PFSK-1 (cell line): Measurements from ENCODE around the gene ZNF415.

ENCODE experiments used
- FOXP2 ChIP-seq: optimal IDR thresholded peaks from 2 replicates; pipeline ENCODE3; 2011; ENCODE audit warnings: borderline replicate concordance, control low read depth, inconsistent platforms; ENCODE audit not compliant: insufficient read depth; ENCODE audit errors: extremely low read length, extremely low read depth
- POLR2AphosphoS5 ChIP-seq: IDR thresholded peaks from 2 replicates; pipeline ENCODE4 v1.6.1; 2012; ENCODE audit warnings: low read depth, mild to moderate bottlenecking, control low read depth, low read length, moderate library complexity
- SIN3A ChIP-seq: IDR thresholded peaks from 2 replicates; pipeline ENCODE4 v1.6.1; 2012; ENCODE audit warnings: mild to moderate bottlenecking, low read length, moderate library complexity, borderline replicate concordance; ENCODE audit not compliant: insufficient read depth
- TAF1 ChIP-seq: IDR thresholded peaks from 2 replicates; pipeline ENCODE4 v1.6.1; 2012; ENCODE audit warnings: low read length, control low read depth, borderline replicate concordance; ENCODE audit not compliant: insufficient read depth
- TF ChIP-seq, protein P1 (sequence below), 2 experiments: IDR thresholded peaks; 2 replicates each; pipeline versions ENCODE4 v1.6.1 to v1.8.0; 2011 to 2012; ENCODE audit warnings: low read depth in 2 of 2, low read length in 2 of 2, control low read depth in 1 of 2, inconsistent platforms in 1 of 2, mild to moderate bottlenecking in 1 of 2, moderate library complexity in 1 of 2; ENCODE audit not compliant: insufficient read depth in 1 of 2

ZNF415 gene

DNA sequence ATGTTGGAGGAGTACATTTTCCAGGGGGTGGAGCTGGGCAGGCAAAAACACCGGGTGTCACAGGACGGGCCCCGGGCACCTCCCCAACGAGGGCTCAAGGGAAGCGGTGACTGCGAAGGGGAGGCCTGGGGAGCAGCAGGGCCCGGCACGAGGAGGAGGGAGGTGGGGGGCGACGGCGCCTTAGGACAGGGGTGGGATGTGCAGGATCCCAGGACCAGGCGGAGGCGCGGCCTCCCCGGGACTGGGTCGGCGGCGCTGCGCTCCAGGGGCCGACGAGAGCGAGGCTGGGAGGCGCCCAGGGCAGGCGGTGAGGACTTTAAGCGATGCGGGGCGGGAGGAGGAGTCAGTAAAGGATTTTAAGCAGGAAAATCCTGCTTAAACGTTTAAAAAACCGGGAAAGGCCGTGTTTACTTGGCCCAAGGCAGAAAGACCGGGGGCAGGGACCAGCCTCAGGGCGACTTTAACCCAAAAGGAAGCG, 29.9 kb downstream of the ZNF415 start:
- TF ChIP-seq POLR2AphosphoS5, result no peak
- no peak for TF ChIP-seq SIN3A
- TF ChIP-seq FOXP2, result no peak
- no peak for TF ChIP-seq TAF1
- TF ChIP-seq, protein P1, sequence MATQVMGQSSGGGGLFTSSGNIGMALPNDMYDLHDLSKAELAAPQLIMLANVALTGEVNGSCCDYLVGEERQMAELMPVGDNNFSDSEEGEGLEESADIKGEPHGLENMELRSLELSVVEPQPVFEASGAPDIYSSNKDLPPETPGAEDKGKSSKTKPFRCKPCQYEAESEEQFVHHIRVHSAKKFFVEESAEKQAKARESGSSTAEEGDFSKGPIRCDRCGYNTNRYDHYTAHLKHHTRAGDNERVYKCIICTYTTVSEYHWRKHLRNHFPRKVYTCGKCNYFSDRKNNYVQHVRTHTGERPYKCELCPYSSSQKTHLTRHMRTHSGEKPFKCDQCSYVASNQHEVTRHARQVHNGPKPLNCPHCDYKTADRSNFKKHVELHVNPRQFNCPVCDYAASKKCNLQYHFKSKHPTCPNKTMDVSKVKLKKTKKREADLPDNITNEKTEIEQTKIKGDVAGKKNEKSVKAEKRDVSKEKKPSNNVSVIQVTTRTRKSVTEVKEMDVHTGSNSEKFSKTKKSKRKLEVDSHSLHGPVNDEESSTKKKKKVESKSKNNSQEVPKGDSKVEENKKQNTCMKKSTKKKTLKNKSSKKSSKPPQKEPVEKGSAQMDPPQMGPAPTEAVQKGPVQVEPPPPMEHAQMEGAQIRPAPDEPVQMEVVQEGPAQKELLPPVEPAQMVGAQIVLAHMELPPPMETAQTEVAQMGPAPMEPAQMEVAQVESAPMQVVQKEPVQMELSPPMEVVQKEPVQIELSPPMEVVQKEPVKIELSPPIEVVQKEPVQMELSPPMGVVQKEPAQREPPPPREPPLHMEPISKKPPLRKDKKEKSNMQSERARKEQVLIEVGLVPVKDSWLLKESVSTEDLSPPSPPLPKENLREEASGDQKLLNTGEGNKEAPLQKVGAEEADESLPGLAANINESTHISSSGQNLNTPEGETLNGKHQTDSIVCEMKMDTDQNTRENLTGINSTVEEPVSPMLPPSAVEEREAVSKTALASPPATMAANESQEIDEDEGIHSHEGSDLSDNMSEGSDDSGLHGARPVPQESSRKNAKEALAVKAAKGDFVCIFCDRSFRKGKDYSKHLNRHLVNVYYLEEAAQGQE (IDR thresholded peaks at IDR 0.05; ENCODE audit: insufficient read depth in 1 of 2, low read depth in 2 of 2, low read length in 2 of 2), result no peak

DNA sequence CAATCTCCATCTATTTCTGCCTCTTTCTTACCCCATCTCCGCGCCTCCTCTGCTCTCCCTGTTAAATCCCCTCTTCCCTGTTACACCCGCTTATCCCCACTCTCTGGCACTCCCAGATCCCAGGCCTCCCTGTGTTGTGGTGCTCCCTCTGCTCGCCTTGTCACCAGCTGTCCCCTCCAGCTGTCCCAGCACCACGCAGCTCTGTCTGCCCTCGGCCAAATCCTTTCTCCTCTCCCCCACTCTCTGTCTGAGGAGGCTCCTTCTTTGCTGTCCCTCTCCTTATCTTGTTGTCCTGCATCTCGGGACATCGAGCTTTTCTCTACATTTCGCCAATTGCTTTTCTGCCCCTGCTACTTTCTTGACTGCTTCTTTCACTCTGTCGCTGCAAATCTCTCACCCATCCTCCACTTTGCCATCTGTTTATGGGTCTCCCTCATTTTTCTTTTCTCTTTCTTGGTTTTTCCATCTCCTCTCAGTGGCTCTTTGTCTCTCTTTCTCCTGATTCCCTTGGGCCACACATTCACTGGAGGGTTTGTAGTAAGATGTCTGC, 30.4 kb downstream of the ZNF415 start:
- TF ChIP-seq SIN3A (no peak), POLR2AphosphoS5 (no peak), TAF1 (no peak), FOXP2 (no peak)
- TF ChIP-seq, protein P1 (IDR thresholded peaks at IDR 0.05; ENCODE audit: insufficient read depth in 1 of 2, low read depth in 2 of 2, low read length in 2 of 2), result no peak

DNA sequence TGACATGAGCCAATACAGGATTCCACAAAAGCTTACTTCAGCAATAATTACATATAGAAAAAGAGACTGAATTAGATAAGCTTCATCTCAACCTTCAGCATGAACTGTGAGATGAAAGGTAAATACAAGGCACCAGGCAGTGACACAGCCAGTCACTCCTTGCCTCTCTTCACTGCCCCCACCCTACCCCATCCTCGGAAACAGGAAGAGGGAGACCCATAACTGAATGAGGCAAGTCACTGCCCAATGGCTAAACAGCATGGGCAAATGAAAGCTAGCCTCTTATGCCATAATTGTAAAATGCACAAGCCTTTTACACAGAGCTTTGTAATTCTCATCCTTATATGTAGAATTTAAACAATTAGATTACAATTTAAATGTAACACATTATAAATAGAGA, 31.2 kb downstream of the ZNF415 start:
- no peak for TF ChIP-seq TAF1
- no peak for TF ChIP-seq FOXP2
- TF ChIP-seq, protein P1 (IDR thresholded peaks at IDR 0.05; ENCODE audit: insufficient read depth in 1 of 2, low read depth in 2 of 2, low read length in 2 of 2), result no peak
- TF ChIP-seq SIN3A, result no peak
- TF ChIP-seq POLR2AphosphoS5, result no peak

DNA sequence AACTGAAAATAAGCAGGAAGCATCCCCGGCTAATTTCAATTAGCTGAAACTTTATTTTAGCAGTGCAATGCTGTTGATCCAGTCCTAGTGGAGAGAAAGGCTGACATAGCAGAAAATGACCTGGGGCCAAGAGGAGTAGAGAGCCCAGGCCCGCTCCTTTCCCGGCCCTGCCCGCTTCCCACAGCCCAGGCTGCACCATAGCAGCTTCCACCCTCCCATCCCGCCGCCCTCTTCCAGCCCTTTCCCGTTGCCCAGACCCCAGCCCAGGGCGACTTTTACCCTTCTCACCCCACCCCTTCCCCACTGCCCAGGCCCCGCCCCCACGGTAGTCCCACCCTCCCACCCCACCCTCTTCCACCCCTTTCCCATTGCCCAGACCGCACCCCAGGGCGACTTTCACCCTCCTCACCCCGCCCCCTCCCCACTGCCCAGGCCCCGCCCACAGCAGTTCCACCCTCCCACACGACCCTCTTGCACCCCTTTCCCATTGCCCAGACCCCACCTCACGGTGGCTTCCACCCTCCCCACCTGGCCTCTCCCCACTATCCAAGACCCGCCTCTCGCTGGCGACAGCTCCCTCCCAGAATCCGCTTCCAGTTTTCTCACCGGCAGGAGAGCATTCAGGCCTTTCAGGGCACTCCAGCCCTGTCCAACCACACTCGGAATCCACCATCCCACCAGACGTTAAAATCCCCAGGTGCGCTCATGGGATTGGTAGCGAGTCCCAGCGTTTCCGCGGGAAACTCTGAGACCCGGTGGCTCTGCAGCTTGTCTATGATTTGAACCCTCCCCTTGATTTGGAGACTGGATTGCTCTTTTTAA, 37.7 kb downstream of the ZNF415 start:
- no peak for TF ChIP-seq FOXP2
- TF ChIP-seq POLR2AphosphoS5, result no peak
- no peak for TF ChIP-seq SIN3A
- no peak for TF ChIP-seq TAF1
- TF ChIP-seq, protein P1 (IDR thresholded peaks at IDR 0.05; ENCODE audit: insufficient read depth in 1 of 2, low read depth in 2 of 2, low read length in 2 of 2), result no peak
